Measurements from ENCODE around the gene GAS6. TPM values are rescaled to one million over a fixed set of nuclear protein-coding genes. Genes with fewer than 3 reads are reported as not detected.
A peak's percentile ranks its signal among the peaks of the same experiment; 100 is the strongest.

Gene GAS6
- total and polyA plus RNA-seq, 9 of the 15 experiments (the other 6 are each of a cell fraction or from before 2014, with no cell fraction given): 0.14 to 9.7 (median 4.7) TPM; not detected in 1

DNA sequence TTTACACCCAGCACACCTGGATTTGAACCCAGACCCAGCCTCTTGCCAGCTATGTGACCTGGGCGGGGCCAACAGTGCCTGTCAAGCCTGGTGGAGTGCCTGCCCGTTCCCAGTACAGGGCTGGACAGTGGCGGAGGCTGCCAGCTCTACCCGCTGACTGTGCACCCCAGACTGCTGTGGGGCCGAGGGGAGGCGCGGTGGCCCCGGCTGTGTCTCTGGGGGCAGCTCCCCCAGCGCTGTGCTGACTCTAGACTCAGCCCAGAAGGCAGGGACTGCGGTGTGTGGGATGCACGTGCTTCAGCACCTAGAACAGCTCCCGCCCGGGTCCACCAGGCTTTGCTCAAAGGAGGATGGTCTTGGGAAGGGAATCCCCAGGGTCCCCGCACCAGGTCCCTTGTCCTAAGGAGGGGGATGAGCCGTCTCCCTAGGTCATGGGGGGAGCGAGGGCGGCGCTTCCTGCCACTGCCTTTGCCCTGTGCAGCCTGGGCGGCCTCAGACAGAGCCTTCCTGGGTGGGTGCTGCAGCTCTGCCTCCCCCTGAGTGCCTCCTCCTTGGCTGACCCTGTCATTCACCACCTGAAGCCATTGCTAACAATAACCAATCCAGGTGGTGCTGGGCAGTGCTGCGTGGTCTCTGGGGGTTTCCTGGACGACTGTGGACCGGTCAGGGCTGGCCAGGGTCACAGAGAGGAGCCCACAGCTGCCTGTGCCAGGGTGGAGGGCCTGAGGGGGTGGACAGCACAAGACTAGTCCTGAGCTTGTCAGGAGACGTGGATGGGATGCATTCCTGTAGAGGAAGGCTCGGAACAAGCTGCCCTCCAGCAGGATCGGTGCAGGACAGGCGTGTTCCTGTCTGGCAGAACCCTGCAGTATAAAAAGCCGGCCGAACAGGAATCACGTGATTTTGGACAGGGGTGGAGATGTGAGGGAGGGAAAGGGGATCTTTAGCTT lies 86.3 kb downstream of the GAS6 start (continued):
- TF ChIP-seq, protein P1, sequence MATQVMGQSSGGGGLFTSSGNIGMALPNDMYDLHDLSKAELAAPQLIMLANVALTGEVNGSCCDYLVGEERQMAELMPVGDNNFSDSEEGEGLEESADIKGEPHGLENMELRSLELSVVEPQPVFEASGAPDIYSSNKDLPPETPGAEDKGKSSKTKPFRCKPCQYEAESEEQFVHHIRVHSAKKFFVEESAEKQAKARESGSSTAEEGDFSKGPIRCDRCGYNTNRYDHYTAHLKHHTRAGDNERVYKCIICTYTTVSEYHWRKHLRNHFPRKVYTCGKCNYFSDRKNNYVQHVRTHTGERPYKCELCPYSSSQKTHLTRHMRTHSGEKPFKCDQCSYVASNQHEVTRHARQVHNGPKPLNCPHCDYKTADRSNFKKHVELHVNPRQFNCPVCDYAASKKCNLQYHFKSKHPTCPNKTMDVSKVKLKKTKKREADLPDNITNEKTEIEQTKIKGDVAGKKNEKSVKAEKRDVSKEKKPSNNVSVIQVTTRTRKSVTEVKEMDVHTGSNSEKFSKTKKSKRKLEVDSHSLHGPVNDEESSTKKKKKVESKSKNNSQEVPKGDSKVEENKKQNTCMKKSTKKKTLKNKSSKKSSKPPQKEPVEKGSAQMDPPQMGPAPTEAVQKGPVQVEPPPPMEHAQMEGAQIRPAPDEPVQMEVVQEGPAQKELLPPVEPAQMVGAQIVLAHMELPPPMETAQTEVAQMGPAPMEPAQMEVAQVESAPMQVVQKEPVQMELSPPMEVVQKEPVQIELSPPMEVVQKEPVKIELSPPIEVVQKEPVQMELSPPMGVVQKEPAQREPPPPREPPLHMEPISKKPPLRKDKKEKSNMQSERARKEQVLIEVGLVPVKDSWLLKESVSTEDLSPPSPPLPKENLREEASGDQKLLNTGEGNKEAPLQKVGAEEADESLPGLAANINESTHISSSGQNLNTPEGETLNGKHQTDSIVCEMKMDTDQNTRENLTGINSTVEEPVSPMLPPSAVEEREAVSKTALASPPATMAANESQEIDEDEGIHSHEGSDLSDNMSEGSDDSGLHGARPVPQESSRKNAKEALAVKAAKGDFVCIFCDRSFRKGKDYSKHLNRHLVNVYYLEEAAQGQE (IDR thresholded peaks at IDR 0.05; ENCODE audit: borderline replicate concordance): peak; percentile 93
- TF ChIP-seq, protein P1 (CRISPR knock-in tag; IDR thresholded peaks at IDR 0.05; ENCODE audit: low read depth): peak; percentile 90
- TF ChIP-seq BHLHE40 (IDR thresholded peaks at IDR 0.05; ENCODE audit: low read length) (peak; percentile 90), ZNF134 (CRISPR knock-in tag; conservative IDR thresholded peaks at IDR 0.05) (no peak), ARHGAP35 (IDR thresholded peaks at IDR 0.05; ENCODE audit: partially characterized antibody) (no peak), HNRNPH1 (optimal IDR thresholded peaks at IDR 0.05; ENCODE audit: low read depth, low read length) (no peak), KDM2B (CRISPR knock-in tag; IDR thresholded peaks at IDR 0.05) (no peak), SIN3A (IDR thresholded peaks at IDR 0.05; ENCODE audit: borderline replicate concordance in 2 of 2, control insufficient read depth in 1 of 2, low read depth in 2 of 2, low read length in 2 of 2) (peak in 1 of 2 experiments; percentile 53; a peak in 1 of 4 replicates), EHMT2 (IDR thresholded peaks at IDR 0.05) (peak; percentile 82), LCOR (CRISPR knock-in tag; IDR thresholded peaks at IDR 0.05) (no peak), ZNF408 (CRISPR knock-in tag; IDR thresholded peaks at IDR 0.05; ENCODE audit: low read depth) (no peak), ZNF23 (CRISPR knock-in tag; IDR thresholded peaks at IDR 0.05) (no peak), HLTF (IDR thresholded peaks at IDR 0.05) (no peak)
- TF ChIP-seq, protein P2, sequence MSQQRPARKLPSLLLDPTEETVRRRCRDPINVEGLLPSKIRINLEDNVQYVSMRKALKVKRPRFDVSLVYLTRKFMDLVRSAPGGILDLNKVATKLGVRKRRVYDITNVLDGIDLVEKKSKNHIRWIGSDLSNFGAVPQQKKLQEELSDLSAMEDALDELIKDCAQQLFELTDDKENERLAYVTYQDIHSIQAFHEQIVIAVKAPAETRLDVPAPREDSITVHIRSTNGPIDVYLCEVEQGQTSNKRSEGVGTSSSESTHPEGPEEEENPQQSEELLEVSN (IDR thresholded peaks at IDR 0.05; ENCODE audit: borderline replicate concordance in 1 of 2, extremely low read depth in 1 of 2, insufficient read depth in 1 of 2, insufficient read length in 1 of 2, low read depth in 1 of 2, low read length in 1 of 2, poor library complexity in 1 of 2, severe bottlenecking in 1 of 2): peak in 1 of 2 experiments; percentile 24
- TF ChIP-seq, protein P3, sequence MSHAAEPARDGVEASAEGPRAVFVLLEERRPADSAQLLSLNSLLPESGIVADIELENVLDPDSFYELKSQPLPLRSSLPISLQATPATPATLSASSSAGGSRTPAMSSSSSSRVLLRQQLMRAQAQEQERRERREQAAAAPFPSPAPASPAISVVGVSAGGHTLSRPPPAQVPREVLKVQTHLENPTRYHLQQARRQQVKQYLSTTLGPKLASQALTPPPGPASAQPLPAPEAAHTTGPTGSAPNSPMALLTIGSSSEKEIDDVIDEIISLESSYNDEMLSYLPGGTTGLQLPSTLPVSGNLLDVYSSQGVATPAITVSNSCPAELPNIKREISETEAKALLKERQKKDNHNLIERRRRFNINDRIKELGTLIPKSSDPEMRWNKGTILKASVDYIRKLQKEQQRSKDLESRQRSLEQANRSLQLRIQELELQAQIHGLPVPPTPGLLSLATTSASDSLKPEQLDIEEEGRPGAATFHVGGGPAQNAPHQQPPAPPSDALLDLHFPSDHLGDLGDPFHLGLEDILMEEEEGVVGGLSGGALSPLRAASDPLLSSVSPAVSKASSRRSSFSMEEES (CRISPR knock-in tag; IDR thresholded peaks at IDR 0.05): peak; percentile 68
- TF ChIP-seq, protein P4, sequence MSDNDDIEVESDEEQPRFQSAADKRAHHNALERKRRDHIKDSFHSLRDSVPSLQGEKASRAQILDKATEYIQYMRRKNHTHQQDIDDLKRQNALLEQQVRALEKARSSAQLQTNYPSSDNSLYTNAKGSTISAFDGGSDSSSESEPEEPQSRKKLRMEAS (CRISPR knock-in tag; IDR thresholded peaks at IDR 0.05): peak; percentile 55

Measured in K562 (cell line).